AG04449 (cell line): ENCODE data around the gene TANC1.

Experiments used
- CTCF ChIA-PET: fragments of 350-600 bp; formaldehyde crosslinking; extraction: SDS; loops from one replicate; lab custom pipeline; 2021; ENCODE audit warnings: antibody characterized with exemption; lab: Yijun Ruan, JAX
- POLR2A ChIA-PET: fragments of 400-600, 350-600 bp; formaldehyde crosslinking; extraction: SDS; loops from one replicate; lab custom pipeline; 2020; ENCODE audit warnings: antibody characterized with exemption, inconsistent platforms; lab: Yijun Ruan, JAX
- DNase-seq: peaks from one replicate; pipeline ENCODE4 v3.0.0-alpha.2; 2010; ENCODE audit warnings: low read depth, low spot score
- H3K4me3 ChIP-seq: 2 replicates; pipeline ENCODE4 v1.5.1; 2011; ENCODE audit warnings: low read depth, mild to moderate bottlenecking, control low read depth, low read length
- CTCF ChIP-seq: IDR thresholded peaks from one replicate; pipeline ENCODE4 v1.5.1; 2011; ENCODE audit warnings: mild to moderate bottlenecking, moderate library complexity, low read length, control low read depth, inconsistent platforms; ENCODE audit not compliant: insufficient read depth; ENCODE audit errors: missing control alignments

The TANC1 gene

GRCh38 chr2:159050426-159050825 is 82.0 kb downstream of the TANC1 start:
- TF ChIP-seq CTCF, result no peak
- H3K4me3 ChIP-seq, result no peak overlapping the region
- ChIA-PET POLR2A (no interaction called here), CTCF (no interaction called here)
- DNase-seq, result no peak

- no peak for TF ChIP-seq CTCF
- POLR2A ChIA-PET, result no interaction called here
- DNase-seq, result no peak
- CTCF ChIA-PET, result interaction anchor here (0.6 to 1.9 kb wide), 3 partner anchors 20 to 1027 kb away, joined by 3 to 6 read pairs (median 5); no protein-coding TSS in a partner anchor
- no peak overlapping the region for H3K4me3 ChIP-seq
Measured at GRCh38 chr2:159051133-159051532, 82.7 kb downstream of the TANC1 start.

GRCh38 chr2:159051661-159052060 is 83.2 kb downstream of the TANC1 start:
- no peak for TF ChIP-seq CTCF
- no peak overlapping the region for H3K4me3 ChIP-seq
- ChIA-PET POLR2A (no interaction called here), CTCF (interaction anchor here (0.6 to 1.9 kb wide), 3 partner anchors 20 to 1027 kb away, joined by 3 to 6 read pairs (median 5); no protein-coding TSS in a partner anchor)
- DNase-seq, result no peak

- POLR2A ChIA-PET, result no interaction called here
- TF ChIP-seq CTCF, result no peak
- CTCF ChIA-PET, result interaction anchor here (1.1 to 1.9 kb wide), 2 partner anchors 19 to 67 kb away, joined by 5 to 6 read pairs; no protein-coding TSS in a partner anchor
Measured at GRCh38 chr2:159052157-159052601, 83.7 kb downstream of the TANC1 start.

GRCh38 chr2:159053161-159054031 is 85.0 kb downstream of the TANC1 start:
- POLR2A ChIA-PET, result interaction anchor here (0.7 to 0.8 kb wide), 2 partner anchors 18 to 47 kb away, joined by 3 read pairs; no protein-coding TSS in a partner anchor
- peak; percentile 93 for DNase-seq
- TF ChIP-seq CTCF, result no peak
- H3K4me3 ChIP-seq, result no peak overlapping the region
- CTCF ChIA-PET, result interaction anchor here (0.8 to 2.6 kb wide), 6 partner anchors 10 to 57 kb away, joined by 3 to 9 read pairs (median 4); no protein-coding TSS in a partner anchor

More at GRCh38 chr2:159052157-159052601, 83.7 kb downstream of the TANC1 start:
- DNase-seq, result no peak
- no peak overlapping the region for H3K4me3 ChIP-seq

- H3K4me3 ChIP-seq, result no peak overlapping the region
- DNase-seq, result no peak
- no peak for TF ChIP-seq CTCF
- ChIA-PET CTCF (interaction anchor here (1.0 to 2.6 kb wide), 4 partner anchors 9 to 57 kb away, joined by 3 to 9 read pairs (median 6); no protein-coding TSS in a partner anchor), POLR2A (interaction anchor here (1.0 kb wide), 1 partner anchor 77 kb away, joined by 3 read pairs; no protein-coding TSS in a partner anchor)
Measured at GRCh38 chr2:159054032-159054334, 85.5 kb downstream of the TANC1 start.
